Measurements from ENCODE around the gene MICB.
A peak's percentile ranks its signal among the peaks of the same experiment; 100 is the strongest.
"Not testable (repeated sequence)": the region's sequence is repeated elsewhere in the genome, so short reads cannot be mapped to it uniquely, and the experiment has no call there.

The MICB gene

GRCh38 chr6:31476515-31477139 lies 21.3 kb upstream of the MICB start:
- DNase-seq: no peak

- no peak for DNase-seq
Observed at GRCh38 chr6:31477521-31477920, 20.4 kb upstream of the MICB start.

- DNase-seq: no peak
Observed at GRCh38 chr6:31478186-31478950, 19.6 kb upstream of the MICB start.

- DNase-seq: no peak
Observed at GRCh38 chr6:31479151-31479932, 18.6 kb upstream of the MICB start.

GRCh38 chr6:31479933-31480535 lies 17.9 kb upstream of the MICB start:
- DNase-seq: no peak

- peak; percentile 30 for DNase-seq
Observed at GRCh38 chr6:31480574-31480973, 17.4 kb upstream of the MICB start.

- no peak for DNase-seq
Observed at GRCh38 chr6:31483392-31483791, 14.6 kb upstream of the MICB start.

- DNase-seq: peak; percentile 13
Observed at GRCh38 chr6:31485055-31485454, 12.9 kb upstream of the MICB start.

- DNase-seq: not testable (repeated sequence)
Observed at GRCh38 chr6:31486065-31486837, 11.7 kb upstream of the MICB start.

GRCh38 chr6:31487674-31488073 lies 10.3 kb upstream of the MICB start:
- DNase-seq: peak; percentile 13

GRCh38 chr6:31489086-31489485 lies 8.9 kb upstream of the MICB start:
- DNase-seq: peak; percentile 26

GRCh38 chr6:31490115-31490873 lies 7.7 kb upstream of the MICB start:
- peak; percentile 50 for DNase-seq

GRCh38 chr6:31493550-31493874 lies 4.4 kb upstream of the MICB start:
- DNase-seq: not testable (repeated sequence)

GRCh38 chr6:31493875-31494694 lies 3.9 kb upstream of the MICB start:
- DNase-seq: peak; percentile 90

GRCh38 chr6:31495580-31495979 lies 2.4 kb upstream of the MICB start:
- no peak for DNase-seq

GRCh38 chr6:31496826-31497225 lies 1.1 kb upstream of the MICB start:
- DNase-seq: not testable (repeated sequence)

GRCh38 chr6:31498748-31499147 lies 803 bp downstream of the MICB start:
- DNase-seq: no peak

GRCh38 chr6:31499648-31500047 lies 1.7 kb downstream of the MICB start:
- not testable (repeated sequence) for DNase-seq

- no peak for DNase-seq
Observed at GRCh38 chr6:31502586-31502985, 4.6 kb downstream of the MICB start.

GRCh38 chr6:31509036-31509435 lies 11.1 kb downstream of the MICB start:
- not testable (repeated sequence) for DNase-seq

GRCh38 chr6:31510007-31510406 lies 12.1 kb downstream of the MICB start:
- no peak for DNase-seq

Data from activated CD8-positive, alpha-beta memory T cell treated with anti-CD3 and anti-CD28 coated beads for 24 hours (primary cell).